Body of pancreas (tissue), 4 donors: Measurements from ENCODE around the gene C11orf68. TPM values are rescaled to one million over a fixed set of nuclear protein-coding genes. Genes with fewer than 3 reads are reported as not detected.

Source experiments
- ATAC-seq: fragments of 150-250 bp; one replicate; pipeline ENCODE4 v1.9.1; 2016
- DNase-seq, 4 donors: peaks; one replicate each; pipeline ENCODE4 v3.0.0-alpha.2; 2019
- H3K27ac ChIP-seq, 4 donors: fragments of 200-600 bp; sonication (generic); 1 replicate in 3 of 4; 2 replicates in 1 of 4; pipeline versions ENCODE4 v1.5.1 to v1.6.1; 2016 to 2019; ENCODE audit warnings: mild to moderate bottlenecking in 1 of 4, mixed read lengths in 1 of 4, moderate library complexity in 1 of 4
- H3K27me3 ChIP-seq, 2 donors: fragments of 200-600 bp; sonication (generic); one replicate each; pipeline ENCODE4 v1.6.0; 2016; ENCODE audit warnings: mild to moderate bottlenecking in 1 of 2
- H3K36me3 ChIP-seq, 2 donors: fragments of 200-600 bp; sonication (generic); replicated peaks in 1 of 2; 2 replicates each; pipeline ENCODE4 v1.5.1; 2016; ENCODE audit warnings: low read depth in 2 of 2; ENCODE audit not compliant: insufficient read depth in 1 of 2
- H3K4me1 ChIP-seq: fragments of 200-600 bp; sonication (generic); one replicate; pipeline ENCODE4 v1.6.0; 2016
- H3K4me3 ChIP-seq, 2 donors: fragments of 200-600 bp; sonication (generic); 1 replicate in 1 of 2; 2 replicates in 1 of 2; pipeline ENCODE4 v1.5.1; 2016 to 2019
- H3K9me3 ChIP-seq, 3 donors: fragments of 200-600 bp; sonication (generic); 1 replicate in 2 of 3; 2 replicates in 1 of 3; pipeline ENCODE4 v1.5.1; 2016
- CTCF ChIP-seq, 7 experiments: fragments of 450-650 bp in 4 of 7; fragments of 200-600 bp in 3 of 7; sonication (generic) in 3 of 7; IDR thresholded peaks; one replicate each; pipeline ENCODE4 v1.5.1; 2016 to 2019; ENCODE audit warnings: antibody characterized with exemption in 7 of 7
- POLR2A ChIP-seq, 3 donors: fragments of 450-650 bp; IDR thresholded peaks; one replicate each; pipeline ENCODE4 v1.6.1; 2016; ENCODE audit warnings: antibody characterized with exemption in 3 of 3, mild to moderate bottlenecking in 2 of 3
- WGBS, 2 donors: methylation state at CpG; one replicate each; pipeline ENCODE4 v1.1.5; 2017; 5-methylcytosine and 5-hydroxymethylcytosine counted together
- intact Hi-C: fragments of 100-400 bp; cut with DNase I; formaldehyde crosslinking; loops from one replicate; pipeline ENCODE4 v1.15.1; 2023
- total RNA-seq, 2 donors: library from RNA; depleted of rRNA; stranded (reverse); fragments of >200 nt; gene quantifications; one replicate each; pipeline ENCODE4 v1.1.0, GENCODE V29; 2016

Gene C11orf68
- total RNA-seq, result 10 to 100 TPM; 10.4 to 17.8 TPM

GRCh38 chr11:65918211-65919140 is at the start of gene C11orf68:
TSS of gene C11orf68 (minus strand) at chr11:65919062. CDS start at chr11:65919031, 31 bp downstream.
- Histone ChIP-seq H3K36me3 (peaks cover 2 to 5% of the 10 kb centered on the region in 2 donors), H3K4me1 (peaks cover 49% of the 10 kb centered on the region), H3K27me3 (no peaks in the 10 kb centered on the region), H3K27ac (peak within 1 kb of the TSS; percentile 81 to 88 (median 85)), H3K9me3 (no peaks in the 10 kb centered on the region), H3K4me3 (peak within 1 kb of the TSS; percentile 95 to 99)
- intact Hi-C loops, result no loop called here
- no peak for TF ChIP-seq CTCF (IDR thresholded peaks at IDR 0.05)
- TF ChIP-seq POLR2A (IDR thresholded peaks at IDR 0.05), result peak in 1 of 3 donors; percentile 5
- ATAC-seq (peak; percentile 82), DNase-seq (peak in 1 of 4 donors; percentile 42)
- WGBS, 2 donors, result 4 to 24% methylated on average over 9 to 64 of the region's 77 CpGs

GRCh38 chr11:65967329-65967934 is 48.6 kb upstream of the C11orf68 start:
- DNase-seq (no peak), ATAC-seq (no peak)
- Histone ChIP-seq H3K4me3 (no peak overlapping the region), H3K36me3 (peaks cover 11 to 39% of the 10 kb centered on the region in 2 donors), H3K27ac (no peak overlapping the region), H3K9me3 (no peaks in the 10 kb centered on the region), H3K4me1 (peaks cover 16% of the 10 kb centered on the region), H3K27me3 (no peaks in the 10 kb centered on the region)
- TF ChIP-seq POLR2A (IDR thresholded peaks at IDR 0.05) (no peak), CTCF (IDR thresholded peaks at IDR 0.05) (no peak)
- 87 to 95% methylated on average over 20 to 30 of the region's 30 CpGs for WGBS, 2 donors
- intact Hi-C loops, result no loop called here

GRCh38 chr11:65965986-65966762 is 47.3 kb upstream of the C11orf68 start:
- ATAC-seq (no peak), DNase-seq (no peak)
- intact Hi-C loops, result no loop called here
- peaks cover 11 to 39% of the 10 kb centered on the region in 2 donors for H3K36me3 ChIP-seq
- TF ChIP-seq POLR2A (IDR thresholded peaks at IDR 0.05) (no peak), CTCF (IDR thresholded peaks at IDR 0.05) (no peak)
- WGBS, 2 donors, result 90 to 96% methylated on average over 23 to 33 of the region's 36 CpGs
- H3K4me3 ChIP-seq, result no peak overlapping the region
- no peak overlapping the region for H3K27ac ChIP-seq
- no peaks in the 10 kb centered on the region for H3K9me3 ChIP-seq
- H3K27me3 ChIP-seq, result no peaks in the 10 kb centered on the region
- H3K4me1 ChIP-seq, result peaks cover 20% of the 10 kb centered on the region

- no peak for DNase-seq
- WGBS, 2 donors, result 77 to 80% methylated on average over 5 to 9 of the region's 10 CpGs
- Histone ChIP-seq H3K36me3 (peaks cover 11 to 39% of the 10 kb centered on the region in 2 donors), H3K4me1 (peaks cover 26% of the 10 kb centered on the region), H3K4me3 (no peak overlapping the region), H3K9me3 (no peaks in the 10 kb centered on the region), H3K27ac (no peak overlapping the region), H3K27me3 (no peaks in the 10 kb centered on the region)
- intact Hi-C loops, result no loop called here
- no peak for ATAC-seq
- TF ChIP-seq CTCF (IDR thresholded peaks at IDR 0.05) (no peak), POLR2A (IDR thresholded peaks at IDR 0.05) (no peak)
These were observed 46.0 kb upstream of the C11orf68 start for GRCh38 chr11:65964906-65965305.
